ENCODE results near the gene ATAD5.
A peak's percentile ranks its signal among the peaks of the same experiment; 100 is the strongest.
"Not testable (repeated sequence)": the region's sequence is repeated elsewhere in the genome, so short reads cannot be mapped to it uniquely, and the experiment has no call there.

ATAD5 gene

GRCh38 chr17:30905742-30906100 lies 74.0 kb downstream of the ATAD5 start:
- H3K27ac ChIP-seq, result peak overlapping the region; percentile 89
- TF ChIP-seq ZFX (IDR thresholded peaks at IDR 0.05), result no peak

GRCh38 chr17:30906101-30906911 lies 74.5 kb downstream of the ATAD5 start, which contains the start of gene TEFM:
Gene TEFM, minus strand, starts transcription at chr17:30906238. Its CDS starts 40 bp downstream, at chr17:30906198.
- H3K27ac ChIP-seq, result peak within 1 kb of the TSS; percentile 89
- TF ChIP-seq CTCF (conservative IDR thresholded peaks at IDR 0.05) (no peak), ZFX (IDR thresholded peaks at IDR 0.05) (peak; percentile 97)

- H3K27ac ChIP-seq, result no peak overlapping the region
- TF ChIP-seq CTCF (conservative IDR thresholded peaks at IDR 0.05) (no peak), ZFX (IDR thresholded peaks at IDR 0.05) (no peak)
Measured at GRCh38 chr17:30908717-30909420, 77.1 kb downstream of the ATAD5 start.

- not testable (repeated sequence) for H3K27ac ChIP-seq
Measured at GRCh38 chr17:30910151-30910550, 78.4 kb downstream of the ATAD5 start.

- H3K27ac ChIP-seq, result no peak overlapping the region
- TF ChIP-seq CTCF (conservative IDR thresholded peaks at IDR 0.05) (no peak), ZFX (IDR thresholded peaks at IDR 0.05) (no peak)
Measured at GRCh38 chr17:30913955-30914354, 82.2 kb downstream of the ATAD5 start.

- H3K27ac ChIP-seq, result no peak overlapping the region
- TF ChIP-seq CTCF (conservative IDR thresholded peaks at IDR 0.05) (no peak), ZFX (IDR thresholded peaks at IDR 0.05) (no peak)
Measured at GRCh38 chr17:30915833-30916611, 84.3 kb downstream of the ATAD5 start.

GRCh38 chr17:30917050-30917449 lies 85.3 kb downstream of the ATAD5 start:
- TF ChIP-seq CTCF (conservative IDR thresholded peaks at IDR 0.05), result no peak
- TF ChIP-seq ZFX (IDR thresholded peaks at IDR 0.05), result no peak
- no peak overlapping the region for H3K27ac ChIP-seq

- TF ChIP-seq ZFX (IDR thresholded peaks at IDR 0.05) (no peak), CTCF (conservative IDR thresholded peaks at IDR 0.05) (no peak)
- H3K27ac ChIP-seq, result no peak overlapping the region
Measured at GRCh38 chr17:30920282-30920681, 88.5 kb downstream of the ATAD5 start.

All from C4-2B (cell line).